ENCODE data around the gene GLIS2.

GLIS2 gene

GRCh38 chr16:4319454-4320421 is 3.9 kb downstream of the GLIS2 start:
- H3K4me3 ChIP-seq (ENCODE audit: control insufficient read depth, low read depth, low read length) = no peak overlapping the region
- DNase-seq (ENCODE audit: low read depth) = peak; percentile 36
- TF ChIP-seq CTCF (conservative IDR thresholded peaks at IDR 0.05; ENCODE audit: control insufficient read depth, insufficient read depth, low read depth, low read length) = no peak

DNA sequence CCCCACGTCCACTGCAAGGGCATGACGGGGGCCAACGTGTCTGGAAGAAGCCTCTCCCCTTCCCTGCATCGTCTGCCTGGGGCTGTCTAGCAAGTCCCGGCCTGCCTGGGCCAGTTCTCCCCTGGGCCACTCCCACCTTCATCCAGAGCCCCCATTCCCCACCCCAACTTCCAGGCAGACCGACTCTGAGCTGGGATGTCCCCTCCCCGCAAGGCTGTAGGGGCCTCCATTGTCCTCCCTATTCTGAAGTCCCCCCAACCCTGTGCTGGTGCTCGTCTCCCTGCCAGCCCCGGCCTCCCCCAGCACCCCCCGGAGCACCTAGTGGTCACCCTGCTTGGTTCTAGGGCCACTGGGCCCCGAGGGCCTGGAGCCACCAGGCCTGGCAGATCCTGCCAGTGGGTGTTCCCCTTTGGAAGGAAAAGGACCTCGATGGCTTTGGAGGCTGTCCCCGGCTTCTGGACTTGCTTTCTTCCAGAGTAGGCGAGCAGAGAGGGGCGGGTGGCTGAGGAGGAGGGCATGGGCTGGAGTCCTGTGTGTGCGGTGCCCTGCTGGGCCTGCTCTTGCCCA is 4.8 kb downstream of the GLIS2 start:
- no peak for TF ChIP-seq CTCF (conservative IDR thresholded peaks at IDR 0.05; ENCODE audit: control insufficient read depth, insufficient read depth, low read depth, low read length)

DNA sequence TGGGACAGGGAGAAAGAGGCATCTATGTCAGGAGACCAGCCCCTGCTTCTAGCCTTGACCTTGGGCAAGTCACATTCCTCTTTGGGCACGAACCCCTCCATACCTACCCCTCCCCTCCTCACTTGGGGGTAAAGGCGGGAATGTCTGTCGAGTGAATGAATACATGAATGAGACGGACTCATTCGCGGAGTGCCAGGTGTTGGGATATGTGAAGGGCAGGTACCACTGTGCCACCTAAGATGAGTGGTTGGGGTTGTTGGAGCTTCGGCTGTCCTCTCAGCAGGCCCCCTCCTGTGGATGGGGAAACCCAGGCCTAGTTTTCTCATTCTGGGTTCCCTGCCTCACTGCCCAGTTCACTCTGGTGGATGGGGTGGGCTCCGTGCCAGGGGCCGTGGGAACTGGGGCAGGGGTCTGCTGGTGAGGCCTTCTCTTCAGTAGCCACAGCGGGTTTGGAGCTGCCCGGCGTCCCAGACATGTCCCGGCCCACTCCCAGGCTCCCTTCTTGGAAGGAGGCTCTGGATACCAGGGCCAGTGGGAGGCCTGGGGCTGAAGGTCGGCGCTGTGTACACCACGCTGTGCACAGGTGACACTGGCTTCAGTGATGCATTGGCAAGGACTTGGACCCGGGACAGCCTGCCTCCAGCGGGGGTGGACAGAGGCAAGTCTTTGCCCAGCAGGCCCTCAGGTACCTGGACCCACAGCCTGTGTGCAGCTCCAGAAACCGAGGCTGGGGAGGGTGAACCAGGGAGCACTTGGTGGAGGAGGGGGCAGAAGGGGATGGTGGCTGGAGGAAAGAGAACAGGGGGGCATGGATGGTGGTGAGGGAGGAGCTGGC is 5.6 kb downstream of the GLIS2 start:
- no peak for TF ChIP-seq CTCF (conservative IDR thresholded peaks at IDR 0.05; ENCODE audit: control insufficient read depth, insufficient read depth, low read depth, low read length)
- no peak for DNase-seq (ENCODE audit: low read depth)
- H3K4me3 ChIP-seq (ENCODE audit: control insufficient read depth, low read depth, low read length) = no peak overlapping the region

More for the DNA sequence above, 4.8 kb downstream of the GLIS2 start:
- H3K4me3 ChIP-seq (ENCODE audit: control insufficient read depth, low read depth, low read length) = no peak overlapping the region
- DNase-seq (ENCODE audit: low read depth) = no peak

DNA sequence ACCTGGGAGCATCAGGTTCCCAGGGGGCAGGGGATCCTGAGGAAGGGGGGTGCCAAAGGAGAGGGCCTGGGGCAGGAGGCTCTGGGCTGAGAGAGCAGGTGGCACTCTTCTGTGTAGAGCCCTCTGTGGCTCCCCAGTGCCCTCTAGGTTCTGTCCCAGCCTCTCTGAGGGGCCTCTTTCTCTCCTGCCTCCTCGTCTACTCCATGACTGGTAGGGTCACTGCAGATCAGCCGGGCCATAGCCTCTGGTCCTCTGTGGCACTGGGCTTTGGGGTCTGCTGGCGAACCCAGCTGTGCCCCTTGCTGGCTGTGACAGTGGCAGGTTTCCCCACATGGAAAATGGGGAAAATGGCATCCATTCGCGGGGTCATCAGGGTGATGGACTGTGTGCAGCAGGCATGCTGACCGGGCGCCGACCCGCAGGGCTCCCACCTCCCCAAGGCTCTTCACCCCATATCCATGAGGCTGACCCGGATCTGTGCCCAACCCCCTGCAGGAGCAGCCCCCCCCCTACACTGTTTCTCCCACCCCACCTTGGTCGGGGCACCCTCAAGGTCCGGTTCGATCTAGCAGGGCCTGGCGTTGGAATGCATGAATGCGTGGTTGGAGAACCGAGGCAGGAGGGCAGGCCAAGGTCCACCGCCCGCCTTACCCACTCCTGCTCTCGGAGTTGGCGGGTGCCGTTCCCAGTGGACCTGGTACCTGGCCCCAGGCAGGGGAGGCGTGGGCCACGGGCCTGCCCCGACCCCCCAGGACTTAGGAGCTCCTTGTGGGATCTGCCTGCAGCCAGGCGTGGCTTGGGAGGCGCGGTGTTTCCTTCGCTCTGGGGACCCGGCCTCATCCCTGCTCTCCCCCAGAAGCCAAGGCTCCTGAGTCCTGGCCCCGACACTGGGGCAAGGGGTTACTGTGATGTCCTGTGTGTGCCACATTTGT is 6.5 kb downstream of the GLIS2 start:
- no peak overlapping the region for H3K4me3 ChIP-seq (ENCODE audit: control insufficient read depth, low read depth, low read length)
- TF ChIP-seq CTCF (conservative IDR thresholded peaks at IDR 0.05; ENCODE audit: control insufficient read depth, insufficient read depth, low read depth, low read length) = no peak
- DNase-seq (ENCODE audit: low read depth) = no peak

- no peak for DNase-seq (ENCODE audit: low read depth)
- H3K4me3 ChIP-seq (ENCODE audit: control insufficient read depth, low read depth, low read length) = no peak overlapping the region
- no peak for TF ChIP-seq CTCF (conservative IDR thresholded peaks at IDR 0.05; ENCODE audit: control insufficient read depth, insufficient read depth, low read depth, low read length)
Observed at GRCh38 chr16:4323071-4323844, 7.4 kb downstream of the GLIS2 start.

Data from fibroblast of mammary gland (primary cell).